Natural killer cell (primary cell): Measurements from ENCODE around the gene BPIFB1. TPM values are rescaled to one million over a fixed set of nuclear protein-coding genes. Genes with fewer than 3 reads are reported as not detected.

Experiments used
- ATAC-seq, 3 donors: fragments of 150-1000 bp in 2 of 3; fragments of 200-7000 bp in 1 of 3; cut with Tn5 transposase; 1 replicate in 1 of 3; 2 replicates in 2 of 3; pipeline ENCODE4 v1.10.0; 2021; ENCODE audit warnings: mild to moderate bottlenecking in 2 of 3, moderate library complexity in 2 of 3
- DNase-seq, 2 donors: peaks; one replicate each; pipeline versions ENCODE4 v3.0.0 to v3.0.0-alpha.2; 2013 to 2021; ENCODE audit warnings: mixed read lengths in 1 of 2
- H3K27ac ChIP-seq: one replicate; pipeline ENCODE4 v1.5.1; 2013; ENCODE audit warnings: mild to moderate bottlenecking, low read length
- H3K27me3 ChIP-seq: one replicate; pipeline ENCODE4 v1.6.1; 2013; ENCODE audit warnings: low read length; ENCODE audit not compliant: control insufficient read depth, insufficient read depth
- H3K36me3 ChIP-seq: one replicate; pipeline ENCODE4 v1.6.1; 2013; ENCODE audit warnings: low read length; ENCODE audit not compliant: control insufficient read depth, insufficient read depth
- H3K4me1 ChIP-seq: one replicate; pipeline ENCODE4 v1.6.1; 2013; ENCODE audit warnings: low read length; ENCODE audit not compliant: control insufficient read depth, insufficient read depth
- H3K4me3 ChIP-seq: one replicate; pipeline ENCODE4 v1.5.1; 2013; ENCODE audit warnings: low read length
- H3K9me3 ChIP-seq: one replicate; pipeline ENCODE4 v1.6.1; 2013; ENCODE audit warnings: low read length; ENCODE audit not compliant: control insufficient read depth, insufficient read depth
- H3K27ac Mint-ChIP-seq, 2 donors: one replicate each; pipeline ENCODE4 v1.8.0; 2022; ENCODE audit warnings: mild to moderate bottlenecking in 2 of 2, mixed read lengths in 2 of 2, moderate library complexity in 1 of 2
- H3K27me3 Mint-ChIP-seq, 2 donors: one replicate each; pipeline ENCODE4 v1.8.0; 2022; ENCODE audit warnings: low read depth in 2 of 2, mixed read lengths in 2 of 2
- H3K36me3 Mint-ChIP-seq: one replicate; pipeline ENCODE4 v1.8.0; 2022; ENCODE audit warnings: mixed read lengths
- H3K4me1 Mint-ChIP-seq, 2 donors: one replicate each; pipeline ENCODE4 v1.8.0; 2022; ENCODE audit warnings: mixed read lengths in 2 of 2
- H3K4me3 Mint-ChIP-seq: one replicate; pipeline ENCODE4 v1.8.0; 2022; ENCODE audit warnings: mild to moderate bottlenecking, moderate library complexity, mixed read lengths
- H3K9me3 Mint-ChIP-seq, 2 donors: one replicate each; pipeline ENCODE4 v1.8.0; 2022; ENCODE audit warnings: mixed read lengths in 2 of 2
- CTCF ChIP-seq: fragments of 200-600 bp; IDR thresholded peaks from one replicate; pipeline ENCODE4 v1.8.0; 2022; ENCODE audit warnings: antibody characterized with exemption
- WGBS: methylation state at CpG from one replicate; pipeline ENCODE4 v1.1.7; 2013; ENCODE audit warnings: missing lambda C conversion rate; ENCODE audit not compliant: insufficient coverage; 5-methylcytosine and 5-hydroxymethylcytosine counted together
- intact Hi-C: fragments of 100-400 bp; cut with micrococcal nuclease; formaldehyde crosslinking; loops from one replicate; pipeline ENCODE4 v1.14.2; 2022
- total RNA-seq, 4 donors: library from RNA; stranded (reverse); fragments of 120-200 nt in 1 of 4; gene quantifications; one replicate each; pipeline versions ENCODE4 v1.2.3 to v1.2.4, GENCODE V29; 2013 to 2022

Gene BPIFB1
- total RNA-seq, 3 donors from 2014 or later (not counting 1 experiment from before 2014, with no cell fraction given): not detected

- 78% methylated on average over 22 of the region's 23 CpGs for WGBS
- Histone ChIP-seq H3K27ac (no peak overlapping the region), H3K36me3 (no peaks in the 10 kb centered on the region), H3K27me3 (no peaks in the 10 kb centered on the region), H3K9me3 (no peaks in the 10 kb centered on the region), H3K4me3 (no peak overlapping the region), H3K4me1 (no peaks in the 10 kb centered on the region)
- ATAC-seq (no peak), DNase-seq (no peak)
- Mint-ChIP-seq H3K4me1 (no peaks in the 10 kb centered on the region), H3K4me3 (no peak overlapping the region), H3K27ac (no peak overlapping the region), H3K27me3 (peaks cover 0 to 3% of the 10 kb centered on the region in 2 donors), H3K36me3 (no peaks in the 10 kb centered on the region), H3K9me3 (no peaks in the 10 kb centered on the region)
- no peak for TF ChIP-seq CTCF
- intact Hi-C loops: no loop called here
Measured at GRCh38 chr20:33328157-33329137, 45.4 kb downstream of the BPIFB1 start.

GRCh38 chr20:33332905-33333456 is 50.0 kb downstream of the BPIFB1 start:
- Histone ChIP-seq H3K9me3 (no peaks in the 10 kb centered on the region), H3K27me3 (no peaks in the 10 kb centered on the region), H3K4me3 (no peak overlapping the region), H3K4me1 (no peaks in the 10 kb centered on the region), H3K27ac (no peak overlapping the region), H3K36me3 (no peaks in the 10 kb centered on the region)
- 82% methylated on average over 20 of the region's 20 CpGs for WGBS
- Mint-ChIP-seq H3K4me1 (peaks cover 0 to 5% of the 10 kb centered on the region in 2 donors), H3K27me3 (peaks cover 0 to 3% of the 10 kb centered on the region in 2 donors), H3K36me3 (no peaks in the 10 kb centered on the region), H3K9me3 (no peaks in the 10 kb centered on the region), H3K27ac (peak overlapping the region in 1 of 2 donors; percentile 31), H3K4me3 (no peak overlapping the region)
- intact Hi-C loops: no loop called here
- DNase-seq: no peak
- ATAC-seq: no peak
- TF ChIP-seq CTCF: no peak

GRCh38 chr20:33333616-33334015 is 50.6 kb downstream of the BPIFB1 start:
- no peak overlapping the region for H3K27ac ChIP-seq
- H3K9me3 Mint-ChIP-seq: no peaks in the 10 kb centered on the region
- ATAC-seq (no peak), DNase-seq (no peak)
- no peaks in the 10 kb centered on the region for H3K36me3 ChIP-seq
- no peaks in the 10 kb centered on the region for H3K9me3 ChIP-seq
- H3K4me3 Mint-ChIP-seq: no peak overlapping the region
- H3K4me1 ChIP-seq: no peaks in the 10 kb centered on the region
- WGBS: 93% methylated on average over 7 of the region's 7 CpGs
- H3K27me3 ChIP-seq: no peaks in the 10 kb centered on the region
- H3K27me3 Mint-ChIP-seq: peaks cover 0 to 3% of the 10 kb centered on the region in 2 donors
- intact Hi-C loops: no loop called here
- H3K27ac Mint-ChIP-seq: no peak overlapping the region
- no peak for TF ChIP-seq CTCF
- no peak overlapping the region for H3K4me3 ChIP-seq
- H3K4me1 Mint-ChIP-seq: peaks cover 0 to 5% of the 10 kb centered on the region in 2 donors
- no peaks in the 10 kb centered on the region for H3K36me3 Mint-ChIP-seq
